ENCODE results near the gene PGGT1B.
"Not testable (repeated sequence)": the region's sequence is repeated elsewhere in the genome, so short reads cannot be mapped to it uniquely, and the experiment has no call there.

The PGGT1B gene

GRCh38 chr5:115262011-115262320 lies 711 bp downstream of the PGGT1B start:
- no peak for TF ChIP-seq CTCF (IDR thresholded peaks at IDR 0.05)
- Histone ChIP-seq H3K27me3 (no peaks in the 10 kb centered on the region), H3K9me3 (no peaks in the 10 kb centered on the region), H3K4me1 (ENCODE audit: control insufficient read depth in 1 of 2, insufficient read depth in 1 of 2, low read depth in 1 of 2, low read length in 1 of 2) (peaks cover 24 to 26% of the 10 kb centered on the region in 2 experiments), H3K36me3 (peaks cover 5% of the 10 kb centered on the region), H3K27ac (peak overlapping the region; percentile 92), H3K4me3 (ENCODE audit: low read depth in 1 of 2, low read length in 1 of 2) (peak overlapping the region; percentile 75 to 91)

GRCh38 chr5:115260248-115260647 lies 2.4 kb downstream of the PGGT1B start:
- H3K27me3 ChIP-seq = no peaks in the 10 kb centered on the region
- H3K36me3 ChIP-seq = peaks cover 10% of the 10 kb centered on the region
- no peaks in the 10 kb centered on the region for H3K9me3 ChIP-seq
- no peak for TF ChIP-seq CTCF (IDR thresholded peaks at IDR 0.05)
- peaks cover 24 to 26% of the 10 kb centered on the region in 2 experiments for H3K4me1 ChIP-seq (ENCODE audit: control insufficient read depth in 1 of 2, insufficient read depth in 1 of 2, low read depth in 1 of 2, low read length in 1 of 2)
- no peak overlapping the region for H3K4me3 ChIP-seq (ENCODE audit: low read depth in 1 of 2, low read length in 1 of 2)
- no peak overlapping the region for H3K27ac ChIP-seq

DNA sequence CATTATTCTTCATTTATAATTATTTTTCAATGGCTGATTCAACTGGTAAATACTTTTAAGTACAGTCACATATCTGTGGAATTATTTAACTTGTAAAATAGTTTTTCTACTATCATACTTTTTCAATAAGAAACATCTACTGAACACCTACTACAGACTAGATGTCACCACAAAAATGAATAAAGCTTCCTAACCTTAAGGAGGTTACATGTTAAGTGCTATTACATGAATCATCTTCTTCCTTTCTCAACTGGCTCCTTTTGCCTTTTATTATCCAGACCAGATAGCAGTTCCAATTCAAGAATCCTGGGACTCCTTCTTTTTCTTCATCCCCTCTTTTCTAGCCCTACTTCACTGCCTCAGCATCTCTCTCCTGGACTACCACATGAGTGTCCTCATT lies 4.7 kb downstream of the PGGT1B start:
- no peaks in the 10 kb centered on the region for H3K27me3 ChIP-seq
- no peak overlapping the region for H3K4me3 ChIP-seq (ENCODE audit: low read depth in 1 of 2, low read length in 1 of 2)
- peaks cover 10% of the 10 kb centered on the region for H3K36me3 ChIP-seq
- H3K9me3 ChIP-seq = no peaks in the 10 kb centered on the region
- no peak overlapping the region for H3K27ac ChIP-seq
- no peak for TF ChIP-seq CTCF (IDR thresholded peaks at IDR 0.05)
- peaks cover 21 to 23% of the 10 kb centered on the region in 2 experiments for H3K4me1 ChIP-seq (ENCODE audit: control insufficient read depth in 1 of 2, insufficient read depth in 1 of 2, low read depth in 1 of 2, low read length in 1 of 2)

GRCh38 chr5:115249379-115249778 lies 13.3 kb downstream of the PGGT1B start:
- H3K4me1 ChIP-seq (ENCODE audit: control insufficient read depth in 1 of 2, insufficient read depth in 1 of 2, low read depth in 1 of 2, low read length in 1 of 2); H3K27ac ChIP-seq; H3K27me3 ChIP-seq; H3K4me3 ChIP-seq (ENCODE audit: low read depth in 1 of 2, low read length in 1 of 2); H3K36me3 ChIP-seq; H3K9me3 ChIP-seq: not testable (repeated sequence)

- no peaks in the 10 kb centered on the region for H3K27me3 ChIP-seq
- TF ChIP-seq CTCF (IDR thresholded peaks at IDR 0.05) = no peak
- H3K4me1 ChIP-seq (ENCODE audit: control insufficient read depth in 1 of 2, insufficient read depth in 1 of 2, low read depth in 1 of 2, low read length in 1 of 2) = no peaks in the 10 kb centered on the region
Measured at GRCh38 chr5:115246361-115246991, 16.2 kb downstream of the PGGT1B start.

GRCh38 chr5:115243412-115243811 lies 19.3 kb downstream of the PGGT1B start:
- Histone ChIP-seq H3K4me3 (ENCODE audit: low read depth in 1 of 2, low read length in 1 of 2) (no peak overlapping the region), H3K36me3 (peaks cover 31% of the 10 kb centered on the region), H3K4me1 (ENCODE audit: control insufficient read depth in 1 of 2, insufficient read depth in 1 of 2, low read depth in 1 of 2, low read length in 1 of 2) (no peaks in the 10 kb centered on the region), H3K9me3 (no peaks in the 10 kb centered on the region), H3K27ac (no peak overlapping the region), H3K27me3 (no peaks in the 10 kb centered on the region)
- TF ChIP-seq CTCF (IDR thresholded peaks at IDR 0.05) = no peak

More at GRCh38 chr5:115246361-115246991, 16.2 kb downstream of the PGGT1B start:
- no peaks in the 10 kb centered on the region for H3K9me3 ChIP-seq
- no peak overlapping the region for H3K27ac ChIP-seq
- no peak overlapping the region for H3K4me3 ChIP-seq (ENCODE audit: low read depth in 1 of 2, low read length in 1 of 2)
- H3K36me3 ChIP-seq = peaks cover 7% of the 10 kb centered on the region
